GM18502 (cell line): ENCODE results near the gene CD80.

Experiments used
- ATAC-seq: cut with Tn5 transposase; IDR thresholded peaks from one replicate; pipeline ENCODE4 v1.9.1; 2021; ENCODE audit warnings: mild to moderate bottlenecking; ENCODE audit not compliant: unreplicated experiment, poor library complexity

CD80 gene

GRCh38 chr3:119500901-119501300 is 58.5 kb downstream of the CD80 start:
- ATAC-seq = no peak

- no peak for ATAC-seq
These were observed 59.1 kb downstream of the CD80 start for GRCh38 chr3:119500265-119500664.

- ATAC-seq = peak; percentile 98
These were observed 61.0 kb downstream of the CD80 start, which contains the start of gene TIMMDC1 for GRCh38 chr3:119498186-119499011. TIMMDC1 (plus strand) TSS chr3:119498547; CDS start chr3:119498734, 187 bp downstream.

- peak; percentile 27 for ATAC-seq
These were observed 61.6 kb downstream of the CD80 start for GRCh38 chr3:119497820-119498185.

GRCh38 chr3:119494597-119494996 is 64.8 kb downstream of the CD80 start:
- ATAC-seq = no peak

- ATAC-seq = no peak
These were observed 66.6 kb downstream of the CD80 start for GRCh38 chr3:119492810-119493209.

GRCh38 chr3:119492128-119492527 is 67.3 kb downstream of the CD80 start:
- ATAC-seq = no peak

- no peak for ATAC-seq
These were observed 69.3 kb downstream of the CD80 start for GRCh38 chr3:119490153-119490552.

- no peak for ATAC-seq
These were observed 73.9 kb downstream of the CD80 start for GRCh38 chr3:119485563-119485962.

- ATAC-seq = no peak
These were observed 76.3 kb downstream of the CD80 start for GRCh38 chr3:119483101-119483500.

GRCh38 chr3:119481079-119481478 is 78.3 kb downstream of the CD80 start:
- no peak for ATAC-seq
